Measurements from ENCODE around the gene ANP32A.

ANP32A gene

GRCh38 chr15:68739390-68740080, 81.2 kb downstream of the ANP32A start:
- DNase-seq, result no peak

- DNase-seq, result no peak
Measured at GRCh38 chr15:68735610-68736009, 85.1 kb downstream of the ANP32A start.

- DNase-seq, result no peak
Measured at GRCh38 chr15:68734881-68735280, 85.8 kb downstream of the ANP32A start.

- DNase-seq, result no peak
Measured at GRCh38 chr15:68734352-68734751, 86.3 kb downstream of the ANP32A start.

- no peak for DNase-seq
Measured at GRCh38 chr15:68733666-68734065, 87.0 kb downstream of the ANP32A start.

GRCh38 chr15:68732451-68732850, 88.2 kb downstream of the ANP32A start:
- DNase-seq, result no peak

GRCh38 chr15:68730976-68731897, 89.5 kb downstream of the ANP32A start:
- DNase-seq, result no peak

- no peak for DNase-seq
Measured at GRCh38 chr15:68730471-68730919, 90.2 kb downstream of the ANP32A start.

- DNase-seq, result no peak
Measured at GRCh38 chr15:68729789-68730411, 90.8 kb downstream of the ANP32A start.

Measured in KG1 (cell line).